ENCODE measurements around the gene LNX2. TPM values are rescaled to one million over a fixed set of nuclear protein-coding genes. Genes with fewer than 3 reads are reported as not detected.

Gene LNX2
- total RNA-seq, 5 donors from 2014 or later (not counting 1 experiment from before 2014, with no cell fraction given): 5.0 to 11.8 (median 9.8) TPM

- Histone ChIP-seq H3K36me3 (ENCODE audit: control insufficient read depth in 2 of 2, extremely low read depth in 1 of 2, insufficient read depth in 1 of 2, low read length in 1 of 2) (peaks cover 0 to 4% of the 10 kb centered on the region in 2 donors), H3K4me1 (ENCODE audit: control insufficient read depth in 1 of 2, extremely low read depth in 1 of 2, insufficient read depth in 2 of 2, low read length in 2 of 2) (peaks cover 0 to 3% of the 10 kb centered on the region in 2 experiments), H3K27ac (ENCODE audit: low read length) (no peak overlapping the region), H3K9me3 (no peaks in the 10 kb centered on the region), H3K27me3 (replicated peaks in 1 of 2; ENCODE audit: control insufficient read depth in 2 of 2, extremely low read depth in 1 of 2, insufficient read depth in 2 of 2, low read length in 1 of 2) (no peaks in the 10 kb centered on the region), H3K4me3 (ENCODE audit: control insufficient read depth in 1 of 2, extremely low read depth in 1 of 2, low read length in 1 of 2) (no peak overlapping the region)
- no peak overlapping the region for H3K4me3 Mint-ChIP-seq
- H3K27ac Mint-ChIP-seq: no peak overlapping the region
- H3K4me1 Mint-ChIP-seq: peaks cover 74 to 78% (median 75%) of the 10 kb centered on the region in 3 donors
- H3K27me3 Mint-ChIP-seq: no peaks in the 10 kb centered on the region
- POLR2A ChIA-PET: interaction anchor here in 1 of 2 donors (0.7 kb wide), 1 partner anchor 33 kb away, joined by 4 read pairs; no protein-coding TSS in a partner anchor
- DNase-seq: no peak
- CTCF ChIA-PET: interaction anchor here in 1 of 2 donors (0.6 to 0.9 kb wide), 2 partner anchors 20 to 276 kb away, joined by 3 to 5 read pairs; no protein-coding TSS in a partner anchor
- ATAC-seq (replicated peaks in 1 of 4): no peak
- no peaks in the 10 kb centered on the region for H3K9me3 Mint-ChIP-seq
- peaks cover 8% of the 10 kb centered on the region for H3K36me3 Mint-ChIP-seq
Observed at GRCh38 chr13:27639186-27639585, 18.9 kb upstream of the LNX2 start.

- no peaks in the 10 kb centered on the region for H3K27me3 Mint-ChIP-seq
Observed at GRCh38 chr13:27638521-27638920, 18.2 kb upstream of the LNX2 start.

GRCh38 chr13:27638001-27638400 is 17.7 kb upstream of the LNX2 start:
- Histone ChIP-seq H3K4me3 (ENCODE audit: control insufficient read depth in 1 of 2, extremely low read depth in 1 of 2, low read length in 1 of 2) (no peak overlapping the region), H3K9me3 (no peaks in the 10 kb centered on the region), H3K27me3 (replicated peaks in 1 of 2; ENCODE audit: control insufficient read depth in 2 of 2, extremely low read depth in 1 of 2, insufficient read depth in 2 of 2, low read length in 1 of 2) (no peaks in the 10 kb centered on the region), H3K4me1 (ENCODE audit: control insufficient read depth in 1 of 2, extremely low read depth in 1 of 2, insufficient read depth in 2 of 2, low read length in 2 of 2) (peaks cover 0 to 3% of the 10 kb centered on the region in 2 experiments), H3K27ac (ENCODE audit: low read length) (no peak overlapping the region), H3K36me3 (ENCODE audit: control insufficient read depth in 2 of 2, extremely low read depth in 1 of 2, insufficient read depth in 1 of 2, low read length in 1 of 2) (peaks cover under 1 to 5% of the 10 kb centered on the region in 2 donors)
- Mint-ChIP-seq H3K36me3 (peaks cover 11% of the 10 kb centered on the region), H3K4me1 (peaks cover 68 to 76% (median 69%) of the 10 kb centered on the region in 3 donors), H3K4me3 (no peak overlapping the region), H3K9me3 (no peaks in the 10 kb centered on the region), H3K27ac (no peak overlapping the region), H3K27me3 (no peaks in the 10 kb centered on the region)
- ATAC-seq (replicated peaks in 1 of 4) (no peak), DNase-seq (no peak)
- ChIA-PET POLR2A (no interaction called here), CTCF (no interaction called here)
- WGBS (ENCODE audit: insufficient coverage): no CpG with 5 or more reads among the region's 1 CpG

More at GRCh38 chr13:27638521-27638920, 18.2 kb upstream of the LNX2 start:
- CTCF ChIA-PET: interaction anchor here in 1 of 2 donors (0.6 kb wide), 1 partner anchor 275 kb away, joined by 5 read pairs; no protein-coding TSS in a partner anchor
- Histone ChIP-seq H3K4me1 (ENCODE audit: control insufficient read depth in 1 of 2, extremely low read depth in 1 of 2, insufficient read depth in 2 of 2, low read length in 2 of 2) (peaks cover 0 to 3% of the 10 kb centered on the region in 2 experiments), H3K36me3 (ENCODE audit: control insufficient read depth in 2 of 2, extremely low read depth in 1 of 2, insufficient read depth in 1 of 2, low read length in 1 of 2) (peaks cover 0 to 5% of the 10 kb centered on the region in 2 donors), H3K27me3 (replicated peaks in 1 of 2; ENCODE audit: control insufficient read depth in 2 of 2, extremely low read depth in 1 of 2, insufficient read depth in 2 of 2, low read length in 1 of 2) (no peaks in the 10 kb centered on the region), H3K9me3 (no peaks in the 10 kb centered on the region), H3K27ac (ENCODE audit: low read length) (no peak overlapping the region), H3K4me3 (ENCODE audit: control insufficient read depth in 1 of 2, extremely low read depth in 1 of 2, low read length in 1 of 2) (no peak overlapping the region)
- peaks cover 10% of the 10 kb centered on the region for H3K36me3 Mint-ChIP-seq
- H3K4me1 Mint-ChIP-seq: peaks cover 71 to 75% (median 74%) of the 10 kb centered on the region in 3 donors
- no peak overlapping the region for H3K27ac Mint-ChIP-seq
- H3K9me3 Mint-ChIP-seq: no peaks in the 10 kb centered on the region
- DNase-seq (no peak), ATAC-seq (replicated peaks in 1 of 4) (no peak)
- POLR2A ChIA-PET: interaction anchor here in 1 of 2 donors (0.7 kb wide), 1 partner anchor 32 kb away, joined by 4 read pairs; no protein-coding TSS in a partner anchor
- H3K4me3 Mint-ChIP-seq: no peak overlapping the region
- 90% methylated on average over 1 of the region's 2 CpGs for WGBS (ENCODE audit: insufficient coverage)

DNA sequence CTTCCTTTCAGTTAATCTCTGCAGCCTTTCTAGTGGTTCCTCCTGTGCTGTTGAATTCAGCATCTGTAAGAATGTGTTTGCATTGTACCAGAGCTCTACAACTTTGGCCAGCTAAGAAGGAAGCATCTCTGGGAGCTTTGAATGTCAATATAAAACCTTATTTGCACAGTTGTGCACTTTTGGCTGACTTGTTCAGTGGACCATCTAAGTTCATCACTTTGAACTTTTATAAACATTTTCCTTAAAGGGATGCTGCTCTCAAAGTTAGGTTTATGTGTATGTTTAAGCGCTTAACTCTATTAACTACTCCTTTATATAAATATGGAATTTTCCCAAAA is 16.9 kb upstream of the LNX2 start:
- Mint-ChIP-seq H3K4me3 (no peak overlapping the region), H3K9me3 (no peaks in the 10 kb centered on the region), H3K27ac (no peak overlapping the region), H3K36me3 (peaks cover 16% of the 10 kb centered on the region), H3K27me3 (no peaks in the 10 kb centered on the region), H3K4me1 (peaks cover 68 to 77% (median 70%) of the 10 kb centered on the region in 3 donors)
- ATAC-seq (replicated peaks in 1 of 4) (no peak), DNase-seq (no peak)
- H3K27ac ChIP-seq (ENCODE audit: low read length): no peak overlapping the region
- H3K36me3 ChIP-seq (ENCODE audit: control insufficient read depth in 2 of 2, extremely low read depth in 1 of 2, insufficient read depth in 1 of 2, low read length in 1 of 2): peaks cover 5 to 8% of the 10 kb centered on the region in 2 donors
- peaks cover 0 to 3% of the 10 kb centered on the region in 2 experiments for H3K4me1 ChIP-seq (ENCODE audit: control insufficient read depth in 1 of 2, extremely low read depth in 1 of 2, insufficient read depth in 2 of 2, low read length in 2 of 2)
- no peaks in the 10 kb centered on the region for H3K9me3 ChIP-seq
- CTCF ChIA-PET: no interaction called here
- no CpG with 5 or more reads among the region's 1 CpG for WGBS (ENCODE audit: insufficient coverage)
- POLR2A ChIA-PET: interaction anchor here in 1 of 2 donors (0.9 kb wide), 1 partner anchor 15 kb away, joined by 4 read pairs; the partner anchor contains the start of gene POLR1D
- no peak overlapping the region for H3K4me3 ChIP-seq (ENCODE audit: control insufficient read depth in 1 of 2, extremely low read depth in 1 of 2, low read length in 1 of 2)
- H3K27me3 ChIP-seq (replicated peaks in 1 of 2; ENCODE audit: control insufficient read depth in 2 of 2, extremely low read depth in 1 of 2, insufficient read depth in 2 of 2, low read length in 1 of 2): no peaks in the 10 kb centered on the region

DNA sequence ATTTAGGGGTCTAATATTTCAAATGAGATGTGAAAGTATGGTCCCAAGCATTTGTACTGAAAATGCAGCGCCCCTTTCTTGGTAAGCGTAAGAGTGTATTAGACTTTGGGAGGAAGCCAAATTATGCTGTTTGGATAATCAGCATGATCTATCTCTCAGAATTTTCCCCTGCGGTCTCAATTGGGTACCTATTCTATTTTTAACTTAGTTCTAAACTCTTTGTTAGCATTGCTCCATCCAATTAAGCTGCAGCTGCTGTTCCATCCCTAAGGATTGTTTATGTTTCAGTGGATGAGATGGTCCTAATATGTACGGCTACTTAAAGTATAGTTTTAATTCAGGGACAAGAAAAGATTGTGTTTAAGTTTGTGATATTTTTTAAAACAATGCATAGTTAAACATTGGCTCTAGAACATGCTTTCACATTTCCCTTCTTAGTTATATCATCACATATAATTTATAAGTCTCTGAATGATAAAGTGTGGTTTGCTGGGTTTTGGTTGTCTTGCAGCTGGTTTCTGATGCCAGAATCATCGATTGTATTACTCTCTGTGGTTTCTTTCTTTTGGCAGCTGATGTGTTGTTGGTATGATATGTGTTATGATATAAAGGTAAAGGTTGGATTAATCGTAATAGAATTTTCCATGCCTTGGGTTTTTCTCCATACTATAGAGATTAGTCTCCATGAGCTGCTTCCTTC is 16.4 kb upstream of the LNX2 start:
- peaks cover 68 to 76% (median 70%) of the 10 kb centered on the region in 3 donors for H3K4me1 Mint-ChIP-seq
- H3K9me3 Mint-ChIP-seq: no peaks in the 10 kb centered on the region
- Histone ChIP-seq H3K4me1 (ENCODE audit: control insufficient read depth in 1 of 2, extremely low read depth in 1 of 2, insufficient read depth in 2 of 2, low read length in 2 of 2) (peaks cover 0 to 3% of the 10 kb centered on the region in 2 experiments), H3K9me3 (no peaks in the 10 kb centered on the region), H3K27ac (ENCODE audit: low read length) (no peak overlapping the region), H3K27me3 (replicated peaks in 1 of 2; ENCODE audit: control insufficient read depth in 2 of 2, extremely low read depth in 1 of 2, insufficient read depth in 2 of 2, low read length in 1 of 2) (no peaks in the 10 kb centered on the region), H3K4me3 (ENCODE audit: control insufficient read depth in 1 of 2, extremely low read depth in 1 of 2, low read length in 1 of 2) (no peak overlapping the region), H3K36me3 (ENCODE audit: control insufficient read depth in 2 of 2, extremely low read depth in 1 of 2, insufficient read depth in 1 of 2, low read length in 1 of 2) (peaks cover 5 to 11% of the 10 kb centered on the region in 2 donors)
- DNase-seq (no peak), ATAC-seq (replicated peaks in 1 of 4) (no peak)
- no peak overlapping the region for H3K4me3 Mint-ChIP-seq
- WGBS (ENCODE audit: insufficient coverage): 80% methylated on average over 1 of the region's 6 CpGs
- H3K27me3 Mint-ChIP-seq: no peaks in the 10 kb centered on the region
- ChIA-PET CTCF (no interaction called here), POLR2A (interaction anchor here in 1 of 2 donors (0.9 kb wide), 1 partner anchor 15 kb away, joined by 4 read pairs; the partner anchor contains the start of gene POLR1D)
- peaks cover 16% of the 10 kb centered on the region for H3K36me3 Mint-ChIP-seq
- peak overlapping the region in 1 of 2 donors; percentile 24 for H3K27ac Mint-ChIP-seq

DNA sequence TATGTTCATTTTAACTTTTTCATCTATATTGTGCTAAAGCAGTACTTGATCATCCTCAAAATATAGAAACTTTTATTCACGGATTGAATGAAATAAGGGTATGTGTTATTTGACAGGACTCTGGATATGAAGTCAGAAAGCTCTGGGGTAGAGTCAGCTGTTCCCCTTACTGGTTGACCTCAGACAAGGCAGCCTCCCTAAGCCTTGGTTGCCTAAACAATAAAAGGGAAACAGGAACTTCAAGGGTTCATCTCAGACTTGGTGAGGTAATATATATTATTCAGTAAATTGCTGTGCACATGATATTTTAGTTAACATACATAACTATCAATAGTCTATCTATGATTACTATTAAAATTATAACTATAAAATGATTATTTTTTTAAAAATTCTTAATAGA is 14.9 kb upstream of the LNX2 start:
- Histone ChIP-seq H3K27me3 (replicated peaks in 1 of 2; ENCODE audit: control insufficient read depth in 2 of 2, extremely low read depth in 1 of 2, insufficient read depth in 2 of 2, low read length in 1 of 2) (no peaks in the 10 kb centered on the region), H3K4me1 (ENCODE audit: control insufficient read depth in 1 of 2, extremely low read depth in 1 of 2, insufficient read depth in 2 of 2, low read length in 2 of 2) (peaks cover 3 to 6% of the 10 kb centered on the region in 2 experiments), H3K9me3 (no peaks in the 10 kb centered on the region), H3K4me3 (ENCODE audit: control insufficient read depth in 1 of 2, extremely low read depth in 1 of 2, low read length in 1 of 2) (no peak overlapping the region), H3K27ac (ENCODE audit: low read length) (no peak overlapping the region), H3K36me3 (ENCODE audit: control insufficient read depth in 2 of 2, extremely low read depth in 1 of 2, insufficient read depth in 1 of 2, low read length in 1 of 2) (peaks cover 9 to 11% of the 10 kb centered on the region in 2 donors)
- ATAC-seq (replicated peaks in 1 of 4) (no peak), DNase-seq (no peak)
- H3K27ac Mint-ChIP-seq: no peak overlapping the region
- no peaks in the 10 kb centered on the region for H3K27me3 Mint-ChIP-seq
- peaks cover 28% of the 10 kb centered on the region for H3K36me3 Mint-ChIP-seq
- H3K4me1 Mint-ChIP-seq: peaks cover 70 to 82% (median 78%) of the 10 kb centered on the region in 3 donors
- no CpG with 5 or more reads among the region's 1 CpG for WGBS (ENCODE audit: insufficient coverage)
- H3K9me3 Mint-ChIP-seq: no peaks in the 10 kb centered on the region
- CTCF ChIA-PET: interaction anchor here (0.7 to 1.0 kb wide), 4 partner anchors 11 to 1605 kb away, joined by 3 to 8 read pairs (median 4); partner anchors contain the start of gene LNX2 (in 1 of the 2)
- POLR2A ChIA-PET: no interaction called here
- no peak overlapping the region for H3K4me3 Mint-ChIP-seq
